K562 (cell line): ENCODE data around the gene FA2H. TPM values are rescaled to one million over a fixed set of nuclear protein-coding genes. Genes with fewer than 3 reads are reported as not detected.

Source experiments
- ARID3A ChIP-seq: IDR thresholded peaks from 2 replicates; pipeline ENCODE4 v1.6.1; 2012; ENCODE audit warnings: low read depth, low read length, improper control_type of control experiment, borderline replicate concordance
- ARNT ChIP-seq, 2 experiments: fragments of 450-650 bp; IDR thresholded peaks; 2 replicates each; pipeline ENCODE4 v1.6.1; 2016; ENCODE audit warnings: mild to moderate bottlenecking in 1 of 2
- GTF3C2 ChIP-seq: IDR thresholded peaks from 3 replicates; pipeline ENCODE4 v1.6.1; 2011; ENCODE audit warnings: borderline replicate concordance, mild to moderate bottlenecking, moderate library complexity; ENCODE audit not compliant: insufficient read length; ENCODE audit errors: extremely low read depth
- LARP7 ChIP-seq: fragments of 450-650 bp; IDR thresholded peaks from 2 replicates; pipeline ENCODE4 v1.6.1; 2016
- MNT ChIP-seq, 2 experiments: fragments of 450-650 bp; conservative IDR thresholded peaks; 2 replicates each; pipeline ENCODE4 v1.6.1; 2017; ENCODE audit warnings: mild to moderate bottlenecking in 2 of 2, moderate library complexity in 2 of 2
- NFIC ChIP-seq: fragments of 450-650 bp; IDR thresholded peaks from 2 replicates; pipeline ENCODE4 v1.6.1; 2017; ENCODE audit warnings: mild to moderate bottlenecking, inconsistent platforms
- NR3C1 ChIP-seq: sonication (generic); formaldehyde crosslinking; IDR thresholded peaks from 2 replicates; pipeline ENCODE4 v1.8.1; 2022; ENCODE audit warnings: missing genetic modification reagents
- PHF21A ChIP-seq: fragments of 450-650 bp; IDR thresholded peaks from 2 replicates; pipeline ENCODE4 v1.6.1; 2017; ENCODE audit warnings: low read depth, borderline replicate concordance
- TAF9B ChIP-seq: fragments of 450-650 bp; IDR thresholded peaks from 2 replicates; pipeline ENCODE4 v1.6.1; 2018; ENCODE audit warnings: mild to moderate bottlenecking; ENCODE audit not compliant: partially characterized antibody
- TBP ChIP-seq: optimal IDR thresholded peaks from 2 replicates; pipeline ENCODE3; 2011; ENCODE audit warnings: low read depth, low read length, improper control_type of control experiment
- WHSC1 ChIP-seq: IDR thresholded peaks from one replicate; pipeline ENCODE4 v1.6.1; 2012; ENCODE audit warnings: low read length, control low read depth, inconsistent platforms
- ZC3H11A ChIP-seq: IDR thresholded peaks from 2 replicates; pipeline ENCODE4 v1.6.1; 2012; ENCODE audit warnings: low read depth, low read length, improper control_type of control experiment
- ZC3H4 ChIP-seq: sonication (generic); formaldehyde crosslinking; IDR thresholded peaks from 2 replicates; pipeline ENCODE4 v1.9.0; 2021; ENCODE audit warnings: missing genetic modification reagents, borderline replicate concordance
- ZKSCAN3 ChIP-seq: fragments of 250-450 bp; sonication (Bioruptor Pico); IDR thresholded peaks from 2 replicates; pipeline ENCODE4 v1.4.0; 2020
- ZNF23 ChIP-seq: fragments of 250-450 bp; sonication (Bioruptor Pico); IDR thresholded peaks from 2 replicates; pipeline ENCODE4 v1.4.0; 2020; ENCODE audit warnings: mild to moderate bottlenecking
- ZNF274 ChIP-seq: IDR thresholded peaks from 2 replicates; pipeline ENCODE4 v1.6.1; 2011; ENCODE audit warnings: low read depth, mild to moderate bottlenecking, low read length, moderate library complexity, borderline replicate concordance
- ZNF408 ChIP-seq: fragments of 250-450 bp; sonication (Bioruptor Pico); IDR thresholded peaks from 2 replicates; pipeline ENCODE4 v1.4.0; 2020; ENCODE audit warnings: low read depth, mild to moderate bottlenecking, moderate library complexity
- ZNF766 ChIP-seq: fragments of 200-800 bp; sonication (Bioruptor generic); conservative IDR thresholded peaks from 2 replicates; pipeline ENCODE4 v1.6.1; 2016; ENCODE audit warnings: missing genetic modification characterization, missing compliant biosample characterization
- polyA plus RNA-seq, 8 experiments: library from polyadenylated mRNA; depleted of rRNA in 4 of 8; stranded (reverse) in 5 of 8; unstranded in 3 of 8; fragments of >200 nt; fragmentation: Nextera tagmentation in 2 of 8; fragmentation: Illumina TruSeq in 1 of 8; extraction: Ambion mirVana in 2 of 8; extraction: Trizol in 1 of 8; gene quantifications; 2 replicates each; pipeline versions ENCODE4 v1.2.1 to v1.2.3, GENCODE V29; 2011 to 2014; ENCODE audit warnings: inconsistent platforms in 1 of 8, missing spikeins in 1 of 8
- total RNA-seq, 7 experiments: library from RNA; depleted of rRNA in 6 of 7; stranded (reverse); fragments of >200 nt in 6 of 7; fragmentation: Illumina TruSeq in 2 of 7; extraction: Trizol in 2 of 7; gene quantifications; 2 replicates each; pipeline versions ENCODE4 v1.2.1 to v1.2.3, GENCODE V29; 2011 to 2021; ENCODE audit warnings: low replicate concordance in 1 of 7
- TF ChIP-seq, protein P1 (sequence below): fragments of 250-450 bp; sonication (Bioruptor Pico); IDR thresholded peaks from 2 replicates; pipeline ENCODE4 v1.5.1; 2021; ENCODE audit warnings: mild to moderate bottlenecking

Gene FA2H
- total and polyA plus RNA-seq, 9 of the 15 experiments (the other 6 are each of a cell fraction or from before 2014, with no cell fraction given) = not detected

DNA sequence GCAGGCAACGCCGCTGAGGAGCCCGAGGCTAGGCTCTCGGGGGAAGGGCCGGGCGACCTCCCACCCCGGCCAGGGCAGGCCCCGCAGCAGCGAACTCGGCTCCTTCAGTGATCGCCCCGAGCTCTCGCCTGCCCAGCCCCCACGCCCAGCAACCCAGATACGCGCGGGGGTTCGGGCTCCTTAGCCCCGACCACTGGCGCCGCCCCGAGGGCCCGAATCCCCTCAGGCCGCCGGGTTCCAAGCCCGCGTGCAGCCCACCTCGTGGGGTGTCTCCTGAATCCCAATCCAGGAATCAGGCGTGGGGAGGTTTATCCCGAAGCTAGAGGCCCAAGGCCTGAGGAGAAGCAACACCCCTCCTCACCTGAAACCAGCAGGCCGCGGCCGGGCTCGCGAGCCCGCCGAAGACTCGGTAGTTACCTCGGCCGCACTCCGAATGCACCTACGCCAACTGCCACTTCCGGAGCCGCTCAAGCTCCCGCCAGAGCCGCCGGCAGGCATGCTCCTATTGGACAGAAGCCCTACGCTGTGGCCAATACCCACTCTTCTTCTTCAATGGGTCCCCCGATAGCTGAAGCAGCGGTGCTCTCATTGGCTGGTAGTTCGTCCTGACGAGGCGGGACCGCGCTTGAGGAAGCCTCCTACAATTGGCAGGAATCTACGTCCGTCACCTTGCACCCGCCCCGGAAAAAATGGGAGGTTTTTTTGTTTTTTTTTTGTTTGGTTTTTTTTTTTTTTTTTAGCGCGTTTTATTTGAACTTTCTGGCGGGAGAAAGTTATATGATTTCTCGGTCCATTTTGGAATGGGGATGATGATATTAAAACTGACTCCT, 108.0 kb downstream of the FA2H start, which contains the start of gene RFWD3 (continued):
- no peak for TF ChIP-seq PHF21A
- TF ChIP-seq TBP = peak; percentile 96
- TF ChIP-seq WHSC1 = no peak
- TF ChIP-seq NFIC = no peak; the same call in none of the 2 replicates
- TF ChIP-seq ARNT (IDR thresholded peaks at IDR 0.05) = peak; percentile 58 to 62; a peak in 1 of 4 replicates
- TF ChIP-seq ZC3H4 = 0 out of 2 replicates have a peak, but pooled peaks have one; percentile 16
- TF ChIP-seq ZKSCAN3 (CRISPR knock-in tag) = no peak
- peak; percentile 60 to 79 for TF ChIP-seq MNT (conservative IDR thresholded peaks at IDR 0.05)
- TF ChIP-seq TAF9B = peak; percentile 87
- TF ChIP-seq ZNF274 = no peak
- TF ChIP-seq ARID3A = 0 out of 2 replicates have a peak, but pooled peaks have one; percentile 7
- peak; percentile 85; the same call in 1 of the 2 replicates for TF ChIP-seq NR3C1 (CRISPR knock-in tag)
- TF ChIP-seq ZNF766 (CRISPR knock-in tag) = no peak
- TF ChIP-seq ZC3H11A = no peak
- no peak for TF ChIP-seq LARP7
- TF ChIP-seq ZNF23 (CRISPR knock-in tag) = no peak
- TF ChIP-seq ZNF408 = no peak
- TF ChIP-seq, protein P1, sequence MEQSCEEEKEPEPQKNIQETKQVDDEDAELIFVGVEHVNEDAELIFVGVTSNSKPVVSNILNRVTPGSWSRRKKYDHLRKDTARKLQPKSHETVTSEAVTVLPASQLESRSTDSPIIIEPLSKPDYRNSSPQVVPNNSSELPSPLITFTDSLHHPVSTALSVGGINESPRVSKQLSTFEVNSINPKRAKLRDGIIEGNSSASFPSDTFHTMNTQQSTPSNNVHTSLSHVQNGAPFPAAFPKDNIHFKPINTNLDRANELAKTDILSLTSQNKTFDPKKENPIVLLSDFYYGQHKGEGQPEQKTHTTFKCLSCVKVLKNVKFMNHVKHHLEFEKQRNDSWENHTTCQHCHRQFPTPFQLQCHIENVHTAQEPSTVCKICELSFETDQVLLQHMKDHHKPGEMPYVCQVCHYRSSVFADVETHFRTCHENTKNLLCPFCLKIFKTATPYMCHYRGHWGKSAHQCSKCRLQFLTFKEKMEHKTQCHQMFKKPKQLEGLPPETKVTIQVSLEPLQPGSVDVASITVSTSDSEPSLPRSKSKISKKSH (CRISPR knock-in tag) = no peak
- no peak for TF ChIP-seq GTF3C2
